ENCODE results near the gene OSBP2. TPM values are rescaled to one million over a fixed set of nuclear protein-coding genes. Genes with fewer than 3 reads are reported as not detected.

OSBP2 gene
- total RNA-seq, 4 donors from 2014 or later, result 0.60 to 7.5 (median 4.3) TPM

DNA sequence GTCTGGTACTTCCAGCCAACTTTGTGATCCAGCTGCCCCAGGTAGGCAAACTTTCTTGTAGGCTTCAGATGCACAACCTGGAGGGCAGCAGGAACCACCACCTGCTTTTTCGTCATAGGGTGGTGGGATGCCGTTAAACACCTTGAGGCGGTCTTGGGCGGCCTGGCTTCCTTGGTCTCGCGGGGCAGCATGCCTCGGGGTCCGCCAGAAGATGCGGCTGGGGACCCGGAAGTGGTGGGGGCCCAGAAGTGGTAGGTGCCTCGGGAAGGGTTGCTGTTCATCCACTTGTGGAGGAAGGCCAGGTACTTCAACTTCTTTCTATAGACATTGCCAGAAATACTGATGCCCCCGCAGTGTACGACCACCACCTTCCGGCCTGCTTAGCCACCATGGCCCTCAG lies 40.3 kb upstream of the OSBP2 start:
- 93% methylated on average over 14 of the region's 14 CpGs; no CpG with 5 or more reads in 1 of the 2 donors for WGBS, 2 donors (ENCODE audit: low coverage in 1 of 2)
- no peaks in the 10 kb centered on the region for H3K36me3 ChIP-seq
- peaks cover 0 to under 1% (median 0%) of the 10 kb centered on the region in 4 donors for H3K4me1 ChIP-seq
- H3K4me3 ChIP-seq, result no peak overlapping the region
- no peak overlapping the region for H3K27ac ChIP-seq
- TF ChIP-seq EP300 (IDR thresholded peaks at IDR 0.05; ENCODE audit: low read depth) (no peak), POLR2A (IDR thresholded peaks at IDR 0.05) (no peak), POLR2AphosphoS5 (IDR thresholded peaks at IDR 0.05) (no peak), CTCF (IDR thresholded peaks at IDR 0.05) (no peak)
- intact Hi-C loops (cut with DNase I; ENCODE audit: low total_unique reads) (no loop called here), in situ Hi-C loops (cut with MboI; ENCODE audit: low pct_ligation_motif_present in 1 of 4, low pct_unique_long_range_greater_than_20kb in 1 of 4, low sequenced_read_pairs in 3 of 4) (no loop called here)
- no peak for DNase-seq
- H3K27me3 ChIP-seq, result no peaks in the 10 kb centered on the region
- H3K9me3 ChIP-seq, result no peaks in the 10 kb centered on the region

DNA sequence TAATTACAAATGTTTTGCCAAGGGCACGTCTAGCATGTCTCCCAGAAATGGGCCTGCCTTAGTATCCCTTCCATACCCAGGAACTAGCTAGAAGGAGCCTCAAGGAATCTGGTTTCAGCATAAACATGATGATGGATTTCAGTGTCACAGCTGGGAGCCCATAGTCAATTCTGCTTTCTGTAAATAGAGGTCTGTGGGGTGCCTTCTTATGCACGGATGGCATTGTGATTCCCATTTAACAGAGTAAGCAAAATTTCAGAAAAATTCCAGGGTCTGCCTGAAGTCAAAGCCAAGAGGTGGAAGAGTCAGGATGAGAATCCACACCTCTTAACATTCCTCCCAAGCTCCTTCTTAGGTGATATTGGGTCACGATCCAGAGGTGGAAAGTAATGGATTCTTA lies 39.1 kb upstream of the OSBP2 start:
- no peak overlapping the region for H3K4me3 ChIP-seq
- TF ChIP-seq CTCF (IDR thresholded peaks at IDR 0.05) (no peak), POLR2A (IDR thresholded peaks at IDR 0.05) (no peak), EP300 (IDR thresholded peaks at IDR 0.05; ENCODE audit: low read depth) (no peak), POLR2AphosphoS5 (IDR thresholded peaks at IDR 0.05) (no peak)
- DNase-seq, result no peak
- no peaks in the 10 kb centered on the region for H3K27me3 ChIP-seq
- H3K36me3 ChIP-seq, result no peaks in the 10 kb centered on the region
- no peak overlapping the region for H3K27ac ChIP-seq
- intact Hi-C loops (cut with DNase I; ENCODE audit: low total_unique reads), result loop anchor here (5.0 kb wide), 1 partner anchor 697 kb away; no protein-coding TSS in a partner anchor
- in situ Hi-C loops (cut with MboI; ENCODE audit: low pct_ligation_motif_present in 1 of 4, low pct_unique_long_range_greater_than_20kb in 1 of 4, low sequenced_read_pairs in 3 of 4), result no loop called here
- H3K4me1 ChIP-seq, result no peaks in the 10 kb centered on the region
- WGBS, 2 donors (ENCODE audit: low coverage in 1 of 2), result 81 to 96% methylated on average over 3 of the region's 3 CpGs
- no peaks in the 10 kb centered on the region for H3K9me3 ChIP-seq

GRCh38 chr22:30662040-30662439 lies 32.6 kb upstream of the OSBP2 start:
- H3K36me3 ChIP-seq, result peaks cover 0 to 7% (median 0%) of the 10 kb centered on the region in 4 donors
- H3K27me3 ChIP-seq, result no peaks in the 10 kb centered on the region
- WGBS, 2 donors (ENCODE audit: low coverage in 1 of 2), result 83% methylated on average over 4 of the region's 4 CpGs; no CpG with 5 or more reads in 1 of the 2 donors
- no peaks in the 10 kb centered on the region for H3K9me3 ChIP-seq
- peaks cover 0 to 29% (median 20%) of the 10 kb centered on the region in 4 donors for H3K4me1 ChIP-seq
- no peak overlapping the region for H3K4me3 ChIP-seq
- DNase-seq, result no peak
- intact Hi-C loops (cut with DNase I; ENCODE audit: low total_unique reads) (no loop called here), in situ Hi-C loops (cut with MboI; ENCODE audit: low pct_ligation_motif_present in 1 of 4, low pct_unique_long_range_greater_than_20kb in 1 of 4, low sequenced_read_pairs in 3 of 4) (no loop called here)
- TF ChIP-seq CTCF (IDR thresholded peaks at IDR 0.05), result no peak
- no peak for TF ChIP-seq POLR2A (IDR thresholded peaks at IDR 0.05)
- no peak for TF ChIP-seq POLR2AphosphoS5 (IDR thresholded peaks at IDR 0.05)
- no peak for TF ChIP-seq EP300 (IDR thresholded peaks at IDR 0.05; ENCODE audit: low read depth)
- H3K27ac ChIP-seq, result no peak overlapping the region

DNA sequence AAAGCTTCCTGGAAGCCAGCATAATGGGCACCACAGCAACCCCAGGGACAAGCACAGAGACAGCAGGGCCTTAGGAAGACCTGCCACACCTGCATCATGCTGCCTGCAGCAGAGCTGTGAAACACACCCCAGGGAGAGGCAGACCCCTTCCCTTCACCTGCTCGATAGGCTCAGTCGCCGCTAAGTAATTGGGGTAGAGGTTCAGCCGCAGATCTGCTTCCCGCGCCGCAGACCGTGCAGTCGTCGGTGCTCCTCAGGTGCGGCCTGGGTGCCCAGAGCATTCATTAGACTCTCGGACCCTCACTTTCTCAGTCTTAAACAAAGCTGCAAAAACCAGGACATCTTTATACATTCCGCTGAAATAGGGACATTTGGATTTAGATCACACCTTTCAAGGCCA lies 29.9 kb upstream of the OSBP2 start:
- Histone ChIP-seq H3K27ac (peak overlapping the region; percentile 83 to 92 (median 88)), H3K27me3 (no peaks in the 10 kb centered on the region), H3K4me3 (no peak overlapping the region), H3K36me3 (peaks cover 0 to 7% (median 0%) of the 10 kb centered on the region in 4 donors), H3K4me1 (peaks cover 4 to 36% (median 29%) of the 10 kb centered on the region in 4 donors), H3K9me3 (no peaks in the 10 kb centered on the region)
- intact Hi-C loops (cut with DNase I; ENCODE audit: low total_unique reads) (no loop called here), in situ Hi-C loops (cut with MboI; ENCODE audit: low pct_ligation_motif_present in 1 of 4, low pct_unique_long_range_greater_than_20kb in 1 of 4, low sequenced_read_pairs in 3 of 4) (no loop called here)
- WGBS, 2 donors (ENCODE audit: low coverage in 1 of 2), result 97 to 100% methylated on average over 7 to 13 of the region's 13 CpGs
- TF ChIP-seq POLR2A (IDR thresholded peaks at IDR 0.05) (no peak), POLR2AphosphoS5 (IDR thresholded peaks at IDR 0.05) (no peak), CTCF (IDR thresholded peaks at IDR 0.05) (no peak), EP300 (IDR thresholded peaks at IDR 0.05; ENCODE audit: low read depth) (no peak)
- no peak for DNase-seq
